ENCODE data around the gene OR5D16. TPM values are rescaled to one million over a fixed set of nuclear protein-coding genes. Genes with fewer than 3 reads are reported as not detected.
"Not testable (repeated sequence)": the region's sequence is repeated elsewhere in the genome, so short reads cannot be mapped to it uniquely, and the experiment has no call there.

Gene OR5D16
- total and polyA plus RNA-seq, 12 donors, result not detected

GRCh38 chr11:55884995-55885394, 46.4 kb downstream of the OR5D16 start:
- ATAC-seq; H3K9me3 ChIP-seq; H3K27ac ChIP-seq; DNase-seq; H3K36me3 ChIP-seq; H3K27me3 ChIP-seq; intact Hi-C loops (cut with DNase I); H3K4me3 ChIP-seq; H3K4me1 ChIP-seq: not testable (repeated sequence)
- 78 to 81% methylated on average over 4 of the region's 4 CpGs for WGBS, 2 donors

DNA sequence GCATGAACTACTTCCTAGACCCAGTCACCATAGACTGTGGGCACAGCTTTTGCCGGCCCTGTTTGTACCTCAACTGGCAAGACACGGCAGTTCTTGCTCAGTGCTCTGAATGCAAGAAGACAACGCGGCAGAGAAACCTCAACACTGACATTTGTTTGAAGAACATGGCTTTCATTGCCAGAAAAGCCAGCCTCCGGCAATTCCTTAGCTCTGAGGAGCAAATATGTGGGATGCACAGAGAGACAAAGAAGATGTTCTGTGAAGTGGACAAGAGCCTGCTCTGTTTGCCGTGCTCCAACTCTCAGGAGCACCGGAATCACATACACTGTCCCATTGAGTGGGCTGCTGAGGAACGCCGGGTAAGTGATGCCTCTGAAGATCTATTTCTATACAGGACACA, 46.9 kb downstream of the OR5D16 start:
- H3K27ac ChIP-seq; H3K4me1 ChIP-seq; H3K36me3 ChIP-seq; intact Hi-C loops (cut with DNase I); H3K9me3 ChIP-seq; H3K27me3 ChIP-seq; DNase-seq; ATAC-seq; H3K4me3 ChIP-seq: not testable (repeated sequence)
- WGBS, 2 donors, result 81 to 83% methylated on average over 9 of the region's 9 CpGs

Other genes starting within 250 kb of the OR5D16 start
- not detected for gene OR4C11, start 231.1 kb upstream of the OR5D16 start, total RNA-seq
- not detected for gene OR4C11, start 231.1 kb upstream of the OR5D16 start, polyA plus RNA-seq
- not detected for gene OR4P4, start 203.6 kb upstream of the OR5D16 start, total RNA-seq
- not detected for gene OR4P4, start 203.6 kb upstream of the OR5D16 start, polyA plus RNA-seq
- not detected for gene OR4S2, start 190.4 kb upstream of the OR5D16 start, total RNA-seq
- not detected for gene OR4S2, start 190.4 kb upstream of the OR5D16 start, polyA plus RNA-seq
- not detected for gene OR4C6, start 176.6 kb upstream of the OR5D16 start, total RNA-seq
- not detected for gene OR4C6, start 176.6 kb upstream of the OR5D16 start, polyA plus RNA-seq
- gene OR5D13, start 65.3 kb upstream of the OR5D16 start, total RNA-seq, result not detected
- gene OR5D13, start 65.3 kb upstream of the OR5D16 start, polyA plus RNA-seq, result not detected
- not detected for gene OR5D14, start 43.2 kb upstream of the OR5D16 start, total RNA-seq
- not detected for gene OR5D14, start 43.2 kb upstream of the OR5D16 start, polyA plus RNA-seq
- not detected for gene OR5L1, start 27.4 kb upstream of the OR5D16 start, total RNA-seq
- gene OR5L1, start 27.4 kb upstream of the OR5D16 start, polyA plus RNA-seq, result not detected
- gene OR5D18, start 19.1 kb upstream of the OR5D16 start, total RNA-seq, result not detected
- not detected for gene OR5D18, start 19.1 kb upstream of the OR5D16 start, polyA plus RNA-seq
- not detected for gene OR5L2, start 11.5 kb upstream of the OR5D16 start, total RNA-seq
- not detected for gene OR5L2, start 11.5 kb upstream of the OR5D16 start, polyA plus RNA-seq
- gene TRIM51, start 44.5 kb downstream of the OR5D16 start, total RNA-seq, result not detected
- gene TRIM51, start 44.5 kb downstream of the OR5D16 start, polyA plus RNA-seq, result not detected
- gene OR5W2, start 75.8 kb downstream of the OR5D16 start, total RNA-seq, result not detected
- gene OR5W2, start 75.8 kb downstream of the OR5D16 start, polyA plus RNA-seq, result not detected
- gene OR5I1, start 97.6 kb downstream of the OR5D16 start, total RNA-seq, result not detected
- gene OR5I1, start 97.6 kb downstream of the OR5D16 start, polyA plus RNA-seq, result not detected
- gene OR10AG1, start 131.2 kb downstream of the OR5D16 start, total RNA-seq, result not detected
- gene OR10AG1, start 131.2 kb downstream of the OR5D16 start, polyA plus RNA-seq, result not detected
- not detected for gene OR5F1, start 155.9 kb downstream of the OR5D16 start, total RNA-seq
- gene OR5F1, start 155.9 kb downstream of the OR5D16 start, polyA plus RNA-seq, result not detected
- gene OR5AS1, start 188.9 kb downstream of the OR5D16 start, total RNA-seq, result not detected
- gene OR5AS1, start 188.9 kb downstream of the OR5D16 start, polyA plus RNA-seq, result not detected

Data from heart right ventricle (tissue), 16 donors.